Left cardiac atrium (tissue), 4 donors: ENCODE results near the gene MEX3D. TPM values are rescaled to one million over a fixed set of nuclear protein-coding genes. Genes with fewer than 3 reads are reported as not detected.
A peak's percentile ranks its signal among the peaks of the same experiment; 100 is the strongest.
"Not testable (repeated sequence)": the region's sequence is repeated elsewhere in the genome, so short reads cannot be mapped to it uniquely, and the experiment has no call there.

Experiments used
- ATAC-seq, 2 donors: fragments of 200-7000 bp; cut with Tn5 transposase; one replicate each; pipeline ENCODE4 v1.9.1; 2020; ENCODE audit warnings: mild to moderate bottlenecking in 2 of 2, moderate library complexity in 2 of 2
- DNase-seq: peaks from one replicate; pipeline ENCODE4 v3.0.0-alpha.2; 2020
- intact Hi-C, 2 donors: fragments of 100-400 bp; cut with DNase I; formaldehyde crosslinking; loops; one replicate each; pipeline versions ENCODE4 v1.14.1 to v1.15.1; 2022 to 2023
- total RNA-seq, 2 donors: library from RNA; stranded (reverse); fragmentation: NEBNext Ultra II Directional; extraction: Animal tissue kit (Norgen Biotek cat#: 25700); gene quantifications; one replicate each; pipeline ENCODE4 v1.2.1, GENCODE V29; 2021
- donor health status: DM: no; HTN: yes; CAD: no.
- donor health status: DM: no; HTN: yes; CAD: no; lungs with severe emphysema.
- donor health status: DM: yes; HTN: yes; CAD: no.
- donor health status: Dilated cardiomyopathy.

The MEX3D gene
- total RNA-seq, 2 donors from 2014 or later = 10.9 to 12.0 TPM

DNA sequence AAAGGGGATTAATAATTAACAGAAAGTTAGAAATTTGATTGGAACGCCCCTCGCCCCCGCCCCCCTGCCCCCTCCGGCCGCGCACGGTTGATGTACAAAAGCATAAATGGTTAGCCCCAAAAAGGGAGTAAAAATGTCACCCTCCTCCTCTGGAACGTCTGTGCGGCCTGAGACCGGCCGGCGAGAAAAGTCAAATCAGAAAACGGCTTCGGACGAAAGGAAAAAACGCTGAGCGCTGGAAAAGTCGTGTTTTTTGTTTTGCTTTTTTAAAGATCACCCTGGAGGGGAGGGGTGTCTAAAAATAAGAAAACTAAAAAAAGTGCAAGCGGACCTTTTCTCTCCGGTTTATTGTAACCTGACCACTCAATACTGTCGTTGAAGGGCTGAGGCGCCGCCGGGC is 13.2 kb downstream of the MEX3D start:
- intact Hi-C loops = no loop called here
- DNase-seq (no peak), ATAC-seq (no peak)

DNA sequence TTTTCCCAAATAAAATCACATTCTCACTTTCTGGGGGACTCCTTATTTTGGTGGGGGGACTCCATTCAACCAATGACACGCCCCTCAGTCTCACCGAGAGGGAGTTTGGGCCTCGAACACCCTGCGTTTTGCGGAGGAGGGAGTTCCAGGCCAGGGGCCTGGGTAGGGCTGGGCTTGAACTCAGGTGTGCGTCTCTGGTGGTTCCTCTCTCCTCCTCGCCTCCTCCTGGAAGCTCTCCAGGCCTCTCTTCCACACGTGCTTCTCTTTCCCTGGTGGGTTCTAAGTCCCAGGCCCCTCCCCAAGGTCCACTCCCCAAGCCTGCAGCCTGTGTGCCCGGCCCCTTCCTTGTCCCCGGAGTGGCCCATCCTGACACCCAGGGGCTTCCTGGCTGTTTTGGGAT is 14.7 kb downstream of the MEX3D start:
- DNase-seq = no peak
- no peak for ATAC-seq
- intact Hi-C loops = no loop called here

- intact Hi-C loops = no loop called here
These were observed 16.8 kb downstream of the MEX3D start for GRCh38 chr19:1551068-1552040.

GRCh38 chr19:1549332-1549945 is 18.7 kb downstream of the MEX3D start:
- intact Hi-C loops = loop anchor here (5.0 to 10.0 kb wide), 3 partner anchors 123 to 218 kb away; no protein-coding TSS in a partner anchor
- ATAC-seq (no peak), DNase-seq (no peak)

More at GRCh38 chr19:1551068-1552040, 16.8 kb downstream of the MEX3D start:
- ATAC-seq (no peak), DNase-seq (no peak)

DNA sequence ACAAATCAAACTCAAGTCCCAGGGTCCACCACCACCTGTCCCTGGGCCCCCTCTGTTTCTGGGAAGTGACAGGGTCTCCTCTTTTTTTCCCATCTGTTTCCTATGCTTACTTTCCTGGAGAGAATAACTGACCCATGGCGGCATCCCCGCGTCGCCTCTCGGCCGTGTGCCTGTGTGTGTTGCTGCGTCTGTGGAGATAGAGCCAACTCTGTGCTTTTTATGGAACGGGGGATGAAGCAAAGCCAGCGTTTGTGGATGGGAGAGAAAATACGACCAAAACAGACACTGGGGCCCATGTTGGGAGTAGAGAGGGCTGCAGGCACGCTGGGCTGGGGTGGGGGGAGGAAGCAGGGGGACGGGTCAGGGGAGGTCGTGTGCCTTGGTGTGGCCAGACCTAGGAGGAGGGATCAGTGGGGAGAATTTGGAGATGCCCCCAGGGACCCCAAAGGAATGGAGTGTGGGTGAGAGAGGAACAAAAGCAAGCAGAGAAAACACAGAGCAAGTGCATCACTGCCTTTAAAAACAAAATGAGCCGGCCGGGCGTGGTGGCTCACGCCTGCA is 27.7 kb downstream of the MEX3D start:
- intact Hi-C loops = loop anchor here in 1 of 2 donors (10.0 kb wide), 1 partner anchor 224 kb away; no protein-coding TSS in a partner anchor
- peak; percentile 48 to 79 for ATAC-seq
- no peak for DNase-seq

DNA sequence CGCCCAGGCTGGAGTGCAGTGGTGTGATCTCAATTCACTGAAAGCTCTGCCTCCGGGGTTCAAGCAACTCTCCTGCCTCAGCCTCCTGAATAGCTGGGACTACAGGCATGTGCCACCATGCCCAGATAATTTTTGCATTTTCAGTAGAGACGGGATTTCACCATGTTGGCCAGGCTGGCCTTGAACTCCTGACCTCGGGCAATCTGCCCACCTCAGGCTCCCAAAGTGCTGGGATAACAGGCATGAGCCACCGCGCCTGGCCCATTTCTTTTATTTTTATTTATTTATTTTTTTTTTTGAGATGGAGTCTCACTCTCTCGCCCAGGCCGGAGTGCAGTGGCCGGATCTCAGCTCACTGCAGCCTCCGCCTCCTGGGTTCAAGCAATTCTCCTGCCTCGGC is 28.4 kb downstream of the MEX3D start:
- ATAC-seq, DNase-seq: not testable (repeated sequence)
- intact Hi-C loops = loop anchor here in 1 of 2 donors (10.0 kb wide), 1 partner anchor 225 kb away; no protein-coding TSS in a partner anchor

DNA sequence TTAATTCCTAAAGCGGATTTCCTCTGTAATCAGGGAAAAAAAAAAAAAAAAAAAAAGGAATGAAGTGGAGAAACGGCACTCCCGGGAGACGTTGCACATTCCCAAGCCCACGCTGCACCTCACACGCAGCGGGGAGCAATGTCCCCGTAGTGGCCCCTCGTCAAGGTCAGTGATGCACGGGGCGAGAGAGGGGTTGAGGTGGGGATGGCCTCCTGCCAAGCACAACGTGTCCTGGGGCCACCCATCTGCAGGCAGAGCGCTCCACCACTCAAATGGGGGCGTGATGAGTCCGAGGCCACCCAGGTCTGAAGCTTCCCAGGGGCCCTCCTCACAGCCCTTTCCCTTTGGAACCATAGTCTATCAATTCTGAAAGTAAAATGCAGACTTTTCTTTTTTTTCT is 29.1 kb downstream of the MEX3D start:
- DNase-seq (no peak), ATAC-seq (peak in 1 of 2 donors; percentile 51)
- intact Hi-C loops = no loop called here

- ATAC-seq, intact Hi-C loops, DNase-seq: not testable (repeated sequence)
These were observed 32.4 kb downstream of the MEX3D start for GRCh38 chr19:1535699-1536098.

DNA sequence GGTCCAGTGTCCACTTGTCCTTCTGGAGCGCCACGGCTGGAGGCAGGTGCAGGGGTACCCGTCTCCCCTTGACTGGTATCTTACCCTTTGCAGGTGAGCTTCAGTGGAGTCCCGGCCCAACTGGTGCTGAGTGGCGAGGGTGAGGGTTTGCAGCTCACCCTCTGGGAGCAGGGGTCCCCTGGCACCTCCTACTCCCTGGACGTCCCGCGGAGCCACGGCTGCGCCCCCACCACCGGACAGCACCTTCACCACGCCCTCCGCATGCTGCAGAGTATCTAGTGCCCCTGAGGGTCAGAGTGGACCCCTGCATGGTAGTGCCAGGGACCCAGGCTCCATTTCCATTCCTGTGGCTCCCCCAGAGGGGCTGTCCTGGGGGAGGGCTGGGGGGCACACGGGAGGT is 33.2 kb downstream of the MEX3D start:
- intact Hi-C loops = no loop called here
- ATAC-seq = no peak
- no peak for DNase-seq

- DNase-seq (no peak), ATAC-seq (no peak)
- intact Hi-C loops = no loop called here
These were observed 34.5 kb downstream of the MEX3D start for GRCh38 chr19:1533510-1534150.

DNA sequence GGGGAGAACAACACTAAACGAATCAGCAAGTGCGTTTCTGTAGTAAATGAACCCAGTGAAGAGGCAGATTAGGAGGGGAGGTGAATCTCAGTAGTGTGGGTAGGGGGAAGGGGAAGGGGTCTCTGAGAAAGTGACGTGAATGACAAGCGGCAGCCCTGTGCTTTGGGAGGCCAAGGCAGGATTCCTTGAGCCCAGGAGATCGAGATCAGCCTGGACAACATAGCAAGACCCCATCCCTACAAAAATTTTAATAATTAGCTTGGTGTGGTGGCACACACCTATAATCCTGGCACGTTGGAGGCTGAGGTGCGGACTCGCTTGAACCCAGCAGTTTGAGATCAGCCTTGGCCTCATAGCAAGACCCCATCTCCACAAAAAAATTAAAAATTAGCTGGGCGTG is 36.1 kb downstream of the MEX3D start:
- ATAC-seq (no peak), DNase-seq (no peak)
- intact Hi-C loops = no loop called here

DNA sequence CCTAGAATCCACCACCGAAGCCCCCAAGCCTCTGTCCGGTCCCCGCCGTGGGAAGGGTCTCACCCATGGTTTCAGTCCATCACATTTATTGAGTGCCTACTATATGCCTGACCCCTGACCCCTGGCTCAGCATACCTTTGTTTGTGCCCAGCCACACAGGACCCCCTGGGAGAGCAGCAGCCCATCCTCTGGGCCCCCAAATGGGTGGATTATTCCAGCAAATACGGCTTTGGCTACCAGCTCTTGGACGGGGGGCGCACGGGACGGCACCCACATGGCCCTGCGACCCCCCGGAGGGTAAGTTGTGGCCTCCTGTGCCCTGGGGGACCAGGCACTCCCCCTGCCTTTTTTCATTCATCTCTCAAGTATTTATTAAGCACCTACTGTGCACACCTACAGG is 36.5 kb downstream of the MEX3D start:
- intact Hi-C loops = no loop called here
- ATAC-seq (no peak), DNase-seq (no peak)

DNA sequence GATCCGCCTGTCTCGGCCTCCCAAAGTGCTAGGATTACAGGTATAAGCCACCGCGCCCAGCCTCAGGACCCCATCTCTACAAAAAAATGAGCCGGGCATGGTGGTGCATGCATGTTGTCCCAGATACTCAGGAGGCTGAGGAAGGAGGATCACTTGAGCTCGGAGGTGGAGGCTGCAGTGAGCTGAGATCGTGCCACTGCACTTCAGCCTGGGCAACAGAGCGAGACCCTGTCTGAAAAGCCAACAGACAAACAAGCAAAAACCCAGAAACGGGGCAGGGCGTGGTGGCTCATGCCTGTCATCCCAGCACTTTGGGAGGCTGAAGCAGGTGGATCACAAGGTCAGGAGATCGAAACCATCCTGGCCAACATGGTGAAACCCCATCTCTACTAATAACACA is 37.3 kb downstream of the MEX3D start:
- intact Hi-C loops, DNase-seq, ATAC-seq: not testable (repeated sequence)

- DNase-seq (no peak), ATAC-seq (no peak)
- intact Hi-C loops = no loop called here
These were observed 38.7 kb downstream of the MEX3D start for GRCh38 chr19:1529430-1529816.

DNA sequence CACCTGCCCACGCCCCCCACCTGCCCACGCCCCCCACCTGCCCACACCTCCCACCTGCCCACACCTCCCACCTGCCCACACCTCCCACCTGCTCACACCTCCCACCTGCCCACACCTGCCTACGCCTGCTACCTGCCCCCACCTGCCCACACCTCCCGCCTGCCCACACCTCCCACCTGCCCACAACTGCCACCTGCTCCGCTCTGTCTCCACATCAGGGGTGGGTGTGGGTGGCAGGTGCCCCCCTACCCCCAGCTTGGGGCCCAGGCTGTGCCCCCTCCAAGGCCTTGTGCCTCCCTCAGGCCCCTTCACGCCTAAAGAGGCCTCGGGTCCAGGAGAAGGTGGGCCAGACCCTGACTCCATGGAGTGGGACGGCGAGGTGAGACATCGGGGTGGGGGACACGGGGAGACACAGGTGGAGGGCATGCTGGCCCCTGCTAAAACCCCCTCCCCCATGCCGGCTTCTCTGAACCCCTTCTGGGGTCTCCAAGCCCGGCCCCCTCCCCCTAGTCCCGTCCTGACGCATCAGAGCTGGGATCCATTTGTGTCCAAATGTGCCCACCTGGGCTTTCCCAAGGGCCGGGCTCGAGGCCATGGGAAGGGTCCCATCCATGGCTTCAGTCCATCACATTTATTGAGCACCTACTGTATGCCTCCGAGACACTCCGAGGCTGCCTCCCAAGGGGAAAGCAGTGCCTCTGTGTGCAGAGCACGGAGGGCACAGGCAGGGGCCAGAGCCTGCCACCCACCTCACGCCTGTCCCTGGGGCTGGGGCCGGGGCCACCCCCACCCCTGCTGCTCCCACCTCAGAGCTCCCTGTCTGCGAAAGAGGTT is 39.3 kb downstream of the MEX3D start:
- DNase-seq (no peak), ATAC-seq (no peak)
- intact Hi-C loops = no loop called here

DNA sequence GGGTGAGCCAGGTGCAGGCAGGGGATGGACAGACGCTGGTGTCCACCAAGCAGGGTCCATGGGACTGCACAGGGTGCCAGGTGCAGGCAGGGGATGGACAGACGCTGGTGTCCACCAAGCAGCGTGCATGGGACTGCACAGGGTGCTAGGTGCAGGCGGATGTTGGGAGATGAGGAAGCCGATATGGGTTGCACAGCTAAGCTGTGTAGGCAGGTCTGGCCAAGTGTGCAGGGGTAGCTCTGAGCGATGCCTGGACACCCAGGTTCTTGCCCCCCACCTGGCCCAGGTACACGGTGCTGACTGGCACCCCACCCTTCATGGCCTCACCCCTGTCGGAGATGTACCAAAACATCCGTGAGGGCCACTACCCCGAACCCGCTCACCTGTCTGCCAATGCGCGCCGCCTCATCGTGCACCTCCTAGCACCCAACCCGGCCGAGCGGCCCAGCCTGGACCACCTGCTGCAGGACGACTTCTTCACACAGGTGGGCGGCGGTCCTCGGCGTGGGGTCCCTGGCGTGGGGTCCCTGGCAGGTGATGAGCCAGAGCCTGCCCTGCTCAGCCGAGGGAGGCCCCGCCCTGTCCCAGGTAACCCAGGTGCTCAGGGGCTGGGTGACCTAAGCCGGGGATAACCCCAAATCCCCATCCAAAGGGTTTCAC is 40.3 kb downstream of the MEX3D start:
- DNase-seq = no peak
- no peak for ATAC-seq
- intact Hi-C loops = no loop called here

DNA sequence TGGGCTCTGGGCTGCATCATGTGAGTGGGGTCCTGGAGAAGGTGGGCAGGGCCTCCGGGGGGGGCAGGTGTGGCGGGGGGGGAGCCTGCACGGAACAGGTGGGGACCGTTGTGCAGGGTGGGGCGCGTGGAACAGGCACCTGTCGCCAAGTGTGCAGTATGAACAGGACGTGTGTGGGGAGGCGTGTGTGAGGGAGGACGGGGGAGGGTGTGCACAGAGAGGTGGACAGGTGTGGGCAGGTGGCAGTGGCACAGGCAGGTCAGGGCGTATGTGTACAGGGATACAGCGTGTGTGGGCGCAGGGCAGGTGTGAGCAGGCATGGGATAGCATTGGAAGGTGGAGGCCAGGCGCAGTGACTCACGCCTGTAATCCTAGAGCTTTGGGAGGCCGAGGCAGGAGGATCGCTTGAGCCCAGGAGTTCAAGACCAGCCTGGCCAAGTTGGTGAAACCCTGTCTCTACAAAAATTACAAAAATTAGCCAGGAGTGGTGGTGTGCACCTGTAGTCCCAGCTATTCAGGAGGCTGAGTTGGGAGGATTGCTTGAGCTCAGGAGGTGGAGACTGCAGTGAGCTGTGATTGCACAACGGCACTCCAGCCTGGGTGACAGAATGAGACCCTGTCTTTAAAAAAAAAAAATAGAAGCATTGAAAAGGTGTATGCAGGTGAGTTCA is 41.0 kb downstream of the MEX3D start:
- no peak for ATAC-seq
- no peak for DNase-seq
- intact Hi-C loops = no loop called here
